Kidney glomerular epithelial cell (primary cell): ENCODE results near the gene CSTA.

Experiments
- DNase-seq: peaks from one replicate; lab custom pipeline; 2025; lab: John Stamatoyannopoulos, UW

The CSTA gene

DNA sequence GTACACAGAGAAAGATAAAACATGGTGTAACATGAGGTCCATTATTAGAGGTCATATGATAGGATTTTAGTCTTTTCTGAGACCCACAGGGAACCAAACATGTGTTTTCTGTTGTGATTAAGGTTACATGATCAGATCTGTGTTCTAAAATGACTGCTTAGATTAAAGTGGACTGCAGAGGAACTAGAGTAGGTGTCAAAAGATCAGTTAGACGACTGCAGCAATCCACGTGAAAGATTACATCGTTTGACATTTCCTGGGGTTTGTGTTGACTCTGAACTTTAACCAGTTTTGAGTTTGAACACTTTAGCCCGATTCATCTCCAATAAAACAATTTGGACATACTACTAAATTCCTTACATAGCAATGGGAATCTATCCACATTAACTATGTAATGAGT, 52.9 kb downstream of the CSTA start:
- DNase-seq = no peak

DNA sequence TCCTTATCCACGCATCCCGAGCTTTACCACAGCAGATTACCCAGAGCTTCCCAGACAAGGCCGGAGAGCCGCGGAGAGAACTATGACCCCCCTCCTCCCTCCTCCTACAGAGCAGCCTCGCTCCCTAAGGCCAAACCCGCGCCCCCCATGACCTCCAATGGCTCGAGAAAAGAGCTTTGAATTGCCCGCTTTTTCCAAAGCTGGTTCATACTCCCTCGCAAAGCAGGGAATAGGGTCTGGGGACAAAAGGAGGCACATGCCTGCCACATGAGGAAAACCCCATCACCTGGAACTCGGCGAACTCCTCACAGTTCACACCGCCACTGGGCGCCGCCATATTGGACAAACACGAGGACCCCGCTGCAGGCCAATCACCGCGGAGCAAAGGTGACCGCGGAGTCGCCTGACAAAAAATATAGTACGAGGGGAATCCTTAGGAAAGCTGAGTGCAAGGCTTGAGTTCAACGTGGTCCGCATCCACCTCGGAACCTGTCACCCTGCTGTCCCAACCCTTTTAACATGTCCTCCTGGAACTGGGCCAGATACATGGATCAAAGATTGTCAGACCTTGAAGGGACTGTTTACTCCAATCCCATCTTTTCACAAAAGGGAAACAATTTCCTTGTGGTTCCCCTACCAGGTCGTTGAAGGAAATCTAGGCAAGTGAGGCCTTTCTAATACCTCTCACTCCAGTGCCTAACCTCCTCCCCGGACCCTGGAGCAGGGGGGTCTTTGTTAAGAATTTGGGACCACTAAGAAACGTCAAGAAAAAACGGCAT, 58.0 kb downstream of the CSTA start, which contains the start of gene MIX23:
TSS of gene MIX23 (minus strand) at position 344 of the 779 bp plus-strand sequence. CDS start at position 337, 7 bp downstream.
- DNase-seq = peak; percentile 80

DNA sequence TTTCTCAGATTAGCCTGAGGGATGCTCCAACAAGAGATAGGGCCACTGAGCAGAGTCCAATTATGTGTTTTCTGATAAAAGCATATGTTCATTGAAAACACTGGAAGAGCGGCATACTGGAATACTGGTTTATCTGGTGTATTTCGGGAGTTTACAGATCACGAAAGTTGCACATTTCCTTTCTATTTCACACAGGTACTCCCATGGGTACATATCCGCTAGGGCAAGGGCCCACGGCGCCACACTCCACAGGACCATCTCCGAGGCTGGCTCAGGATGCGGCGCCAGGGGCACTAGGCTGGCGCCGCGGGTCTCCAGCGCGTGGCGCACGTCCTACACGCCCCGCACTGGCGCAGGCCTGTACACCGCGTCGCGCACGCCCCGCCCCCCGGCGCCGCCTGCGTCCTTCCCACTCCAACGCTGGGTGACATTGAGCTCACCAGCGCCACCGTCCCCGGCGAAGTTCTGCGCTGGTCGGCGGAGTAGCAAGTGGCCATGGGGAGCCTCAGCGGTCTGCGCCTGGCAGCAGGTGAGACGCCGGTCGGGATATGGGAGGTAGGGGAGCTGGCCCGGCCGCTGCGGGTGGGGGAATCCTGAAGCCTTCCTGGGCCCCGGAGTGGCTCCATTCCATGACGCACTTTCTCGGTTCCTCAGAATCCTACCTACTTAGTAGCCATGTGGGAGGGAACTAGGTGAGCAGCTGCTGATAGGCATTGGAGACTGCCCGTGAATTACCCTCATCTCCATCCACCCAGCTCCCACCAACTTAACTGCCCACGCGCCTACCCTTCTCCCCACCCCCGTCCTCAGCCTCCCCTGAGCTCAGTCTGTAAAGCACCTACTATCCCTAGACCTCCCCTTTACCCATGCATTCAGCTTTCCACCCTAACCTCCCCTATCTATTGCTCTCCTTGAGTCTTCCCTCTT, 59.0 kb downstream of the CSTA start, which contains the start of gene FAM162A:
TSS of gene FAM162A (plus strand) at position 412 of the 927 bp plus-strand sequence. CDS start at position 496, 84 bp downstream.
- DNase-seq = peak; percentile 87

DNA sequence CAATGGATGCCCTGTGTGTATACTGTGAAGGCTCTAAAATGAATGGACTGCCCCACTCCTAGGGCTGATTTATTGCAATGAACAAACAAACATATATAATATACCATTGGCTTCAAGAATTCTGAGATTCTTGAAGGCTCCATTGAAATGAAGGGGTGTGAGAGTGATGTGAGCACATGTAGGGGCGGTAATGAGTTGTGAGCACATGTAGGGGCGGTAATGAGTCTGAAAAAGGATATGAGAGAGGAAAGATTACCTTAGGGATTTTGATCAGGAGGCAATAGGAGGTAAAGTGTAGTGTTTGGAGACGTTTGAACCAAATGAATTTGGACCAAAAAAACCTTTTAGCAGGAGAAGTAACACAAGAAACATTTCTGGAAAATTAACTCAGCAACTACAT, 62.7 kb downstream of the CSTA start:
- DNase-seq = no peak

DNA sequence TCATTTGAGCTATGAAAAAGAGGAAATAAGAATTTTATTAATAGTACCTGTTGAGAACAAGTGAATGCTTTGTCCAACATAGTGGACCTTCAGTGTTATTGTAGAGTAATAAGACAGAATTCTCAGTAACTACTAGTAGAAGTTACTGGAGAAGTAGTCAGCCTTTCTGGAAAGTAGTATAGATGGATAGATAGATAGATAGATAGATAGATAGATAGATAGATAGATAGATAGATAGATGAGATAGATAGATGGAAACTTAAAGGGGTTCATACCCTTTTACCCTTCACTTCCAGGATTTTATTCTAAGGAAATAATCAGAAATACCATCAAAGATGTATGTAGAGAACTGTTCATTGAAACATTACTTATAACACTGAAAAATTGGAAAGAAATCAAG, 64.1 kb downstream of the CSTA start:
- no peak for DNase-seq

DNA sequence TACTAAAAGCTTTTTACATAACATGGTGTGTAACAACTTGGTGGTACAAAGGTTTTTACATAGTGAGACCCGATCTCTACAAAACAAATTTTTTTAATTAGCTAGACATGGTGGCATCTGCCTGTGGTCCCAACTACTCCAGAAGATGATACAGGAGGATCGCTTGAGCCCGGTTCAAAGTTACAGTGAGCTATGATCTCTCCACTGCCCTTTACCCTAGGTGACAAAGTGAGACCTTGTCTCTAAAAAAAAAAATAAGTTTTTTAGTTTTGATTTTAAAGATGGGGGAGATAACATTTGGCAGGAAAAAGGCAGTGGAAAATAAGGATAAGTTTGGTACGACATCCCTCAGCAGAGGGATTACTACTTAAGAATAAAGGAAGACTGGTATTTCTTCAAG, 64.8 kb downstream of the CSTA start:
- no peak for DNase-seq

DNA sequence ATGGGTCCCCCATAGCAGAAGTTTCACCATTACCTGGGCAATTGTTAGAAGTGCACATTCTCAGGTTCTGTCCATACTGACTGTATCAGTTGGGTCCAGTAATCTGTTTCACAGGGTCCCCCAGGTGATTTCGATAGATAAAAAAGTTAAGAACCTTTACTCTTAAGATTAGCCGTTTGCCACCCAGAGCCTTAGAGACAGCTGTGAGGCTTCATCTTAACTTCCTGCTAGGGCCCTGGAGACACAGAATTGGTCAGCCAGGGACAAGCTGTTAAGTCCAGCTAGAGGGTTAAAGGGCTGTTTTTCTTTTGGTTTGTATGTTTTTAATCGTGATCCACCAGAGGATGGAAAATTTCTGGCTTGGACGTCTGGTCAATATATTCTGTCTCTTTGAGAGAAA, 65.6 kb downstream of the CSTA start:
- DNase-seq = no peak
